RWPE2 (cell line): Measurements from ENCODE around the gene ATAT1.

Source experiments
- ATAC-seq: fragments of 200-7000 bp; cut with Tn5 transposase; 3 replicates; pipeline ENCODE4 v1.9.1; 2021; ENCODE audit warnings: low read depth
- DNase-seq: peaks from one replicate; pipeline ENCODE4 v3.0.0-alpha.2; 2020; ENCODE audit warnings: low spot score
- H3K27ac ChIP-seq: fragments of 450-650 bp; 2 replicates; pipeline ENCODE4 v1.5.1; 2017; ENCODE audit warnings: mild to moderate bottlenecking; ENCODE audit not compliant: poor library complexity, severe bottlenecking
- H3K27me3 ChIP-seq: fragments of 250-450 bp; sonication (Bioruptor Pico); 2 replicates; pipeline ENCODE4 v1.5.1; 2021; ENCODE audit warnings: mild to moderate bottlenecking, moderate library complexity; ENCODE audit not compliant: insufficient read depth, poor library complexity, severe bottlenecking
- H3K36me3 ChIP-seq: fragments of 250-450 bp; sonication (Bioruptor Pico); 2 replicates; pipeline ENCODE4 v1.5.1; 2020; ENCODE audit warnings: low read depth, mild to moderate bottlenecking, moderate library complexity
- H3K4me1 ChIP-seq: fragments of 250-450 bp; sonication (Bioruptor Pico); 2 replicates; pipeline ENCODE4 v1.5.1; 2021; ENCODE audit warnings: mild to moderate bottlenecking, moderate library complexity; ENCODE audit not compliant: insufficient read depth, poor library complexity, severe bottlenecking
- H3K4me3 ChIP-seq: fragments of 250-450 bp; sonication (Bioruptor Pico); 2 replicates; pipeline ENCODE4 v1.5.1; 2021; ENCODE audit warnings: mild to moderate bottlenecking, moderate library complexity; ENCODE audit not compliant: severe bottlenecking
- H3K9me3 ChIP-seq: fragments of 250-450 bp; sonication (Bioruptor Pico); 2 replicates; pipeline ENCODE4 v1.5.1; 2021; ENCODE audit warnings: mild to moderate bottlenecking, moderate library complexity; ENCODE audit not compliant: severe bottlenecking
- CTCF ChIP-seq: fragments of 450-650 bp; IDR thresholded peaks from one replicate; pipeline ENCODE4 v1.5.1; 2017; ENCODE audit warnings: mild to moderate bottlenecking, moderate library complexity; ENCODE audit not compliant: poor library complexity, severe bottlenecking

Gene ATAT1

GRCh38 chr6:30689985-30690384 is 63.3 kb downstream of the ATAT1 start:
- peaks cover 8% of the 10 kb centered on the region for H3K36me3 ChIP-seq
- no peaks in the 10 kb centered on the region for H3K9me3 ChIP-seq
- ATAC-seq (no peak), DNase-seq (no peak)
- peak overlapping the region; percentile 95 for H3K27ac ChIP-seq
- H3K27me3 ChIP-seq, result no peaks in the 10 kb centered on the region
- no peak for TF ChIP-seq CTCF
- H3K4me1 ChIP-seq, result peaks cover 11% of the 10 kb centered on the region
- H3K4me3 ChIP-seq, result peak overlapping the region; percentile 58

GRCh38 chr6:30690403-30691207 is 63.9 kb downstream of the ATAT1 start, which contains the start of gene NRM:
Gene NRM (minus strand): TSS chr6:30690984. CDS start chr6:30690974, 10 bp downstream.
- Histone ChIP-seq H3K36me3 (peaks cover 2% of the 10 kb centered on the region), H3K9me3 (no peaks in the 10 kb centered on the region), H3K4me1 (peaks cover 17% of the 10 kb centered on the region), H3K27me3 (no peaks in the 10 kb centered on the region), H3K4me3 (peak within 1 kb of the TSS; percentile 58), H3K27ac (peak within 1 kb of the TSS; percentile 95)
- ATAC-seq, result peak; percentile 58
- peak; percentile 91 for DNase-seq
- no peak for TF ChIP-seq CTCF

- Histone ChIP-seq H3K36me3 (no peaks in the 10 kb centered on the region), H3K27ac (peak overlapping the region; percentile 95), H3K4me3 (peak overlapping the region; percentile 58), H3K4me1 (peaks cover 19% of the 10 kb centered on the region), H3K9me3 (no peaks in the 10 kb centered on the region), H3K27me3 (no peaks in the 10 kb centered on the region)
- ATAC-seq, result no peak
- TF ChIP-seq CTCF, result no peak
- no peak for DNase-seq
Observed at GRCh38 chr6:30691208-30691847, 64.7 kb downstream of the ATAT1 start.
